Measurements from ENCODE around the gene ETV6.

The ETV6 gene

DNA sequence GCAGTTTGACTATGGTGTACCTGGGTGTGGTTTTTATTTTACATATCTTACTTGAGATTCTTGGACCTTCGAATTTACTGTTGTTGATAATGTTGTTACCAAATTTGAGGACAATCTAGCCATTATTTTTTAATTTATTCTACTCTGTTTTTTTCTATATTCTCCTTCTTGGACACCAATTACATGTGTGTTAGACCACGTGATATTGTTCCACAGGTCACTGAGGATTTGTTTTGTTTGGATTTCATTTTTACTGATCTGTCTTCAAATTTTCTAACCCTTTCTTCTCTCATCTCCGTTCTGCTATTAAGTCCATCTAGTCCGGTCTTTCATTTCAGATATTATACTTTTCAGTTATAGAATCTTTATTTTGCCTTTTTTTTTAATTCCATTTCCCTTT lies 216.3 kb downstream of the ETV6 start:
- no peak overlapping the region for H3K4me3 ChIP-seq (ENCODE audit: low read depth in 1 of 2, low read length in 1 of 2)
- peaks cover 28% of the 10 kb centered on the region for H3K36me3 ChIP-seq
- peaks cover 18 to 19% of the 10 kb centered on the region in 2 experiments for H3K4me1 ChIP-seq (ENCODE audit: control insufficient read depth in 1 of 2, insufficient read depth in 1 of 2, low read depth in 1 of 2, low read length in 1 of 2)
- no peaks in the 10 kb centered on the region for H3K27me3 ChIP-seq
- TF ChIP-seq, protein P1, sequence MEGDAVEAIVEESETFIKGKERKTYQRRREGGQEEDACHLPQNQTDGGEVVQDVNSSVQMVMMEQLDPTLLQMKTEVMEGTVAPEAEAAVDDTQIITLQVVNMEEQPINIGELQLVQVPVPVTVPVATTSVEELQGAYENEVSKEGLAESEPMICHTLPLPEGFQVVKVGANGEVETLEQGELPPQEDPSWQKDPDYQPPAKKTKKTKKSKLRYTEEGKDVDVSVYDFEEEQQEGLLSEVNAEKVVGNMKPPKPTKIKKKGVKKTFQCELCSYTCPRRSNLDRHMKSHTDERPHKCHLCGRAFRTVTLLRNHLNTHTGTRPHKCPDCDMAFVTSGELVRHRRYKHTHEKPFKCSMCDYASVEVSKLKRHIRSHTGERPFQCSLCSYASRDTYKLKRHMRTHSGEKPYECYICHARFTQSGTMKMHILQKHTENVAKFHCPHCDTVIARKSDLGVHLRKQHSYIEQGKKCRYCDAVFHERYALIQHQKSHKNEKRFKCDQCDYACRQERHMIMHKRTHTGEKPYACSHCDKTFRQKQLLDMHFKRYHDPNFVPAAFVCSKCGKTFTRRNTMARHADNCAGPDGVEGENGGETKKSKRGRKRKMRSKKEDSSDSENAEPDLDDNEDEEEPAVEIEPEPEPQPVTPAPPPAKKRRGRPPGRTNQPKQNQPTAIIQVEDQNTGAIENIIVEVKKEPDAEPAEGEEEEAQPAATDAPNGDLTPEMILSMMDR (IDR thresholded peaks at IDR 0.05), result no peak
- no peak overlapping the region for H3K27ac ChIP-seq
- no peaks in the 10 kb centered on the region for H3K9me3 ChIP-seq

DNA sequence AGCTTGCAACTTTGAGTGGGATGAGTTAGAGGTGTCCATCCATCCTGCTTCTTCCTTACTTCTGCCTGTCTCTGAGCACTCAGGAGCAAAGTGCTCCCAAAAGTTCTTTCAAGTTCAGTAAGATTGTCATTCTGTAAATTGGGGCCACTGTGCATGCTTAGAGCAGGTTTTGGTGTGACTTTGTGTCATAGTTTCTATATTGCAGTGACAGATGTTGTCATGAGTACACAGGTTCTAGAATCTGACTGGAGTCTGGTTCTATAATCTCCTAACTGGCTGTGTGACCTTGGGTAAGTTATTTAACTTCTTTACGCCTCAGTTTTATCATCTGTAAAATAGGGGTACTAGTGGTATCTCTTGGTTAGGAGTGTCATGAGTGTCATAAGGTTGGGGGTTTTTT lies 218.6 kb downstream of the ETV6 start:
- no peak overlapping the region for H3K27ac ChIP-seq
- H3K9me3 ChIP-seq, result no peaks in the 10 kb centered on the region
- no peaks in the 10 kb centered on the region for H3K27me3 ChIP-seq
- peaks cover 41% of the 10 kb centered on the region for H3K36me3 ChIP-seq
- TF ChIP-seq, protein P1 (IDR thresholded peaks at IDR 0.05), result no peak
- H3K4me3 ChIP-seq (ENCODE audit: low read depth in 1 of 2, low read length in 1 of 2), result no peak overlapping the region
- H3K4me1 ChIP-seq (ENCODE audit: control insufficient read depth in 1 of 2, insufficient read depth in 1 of 2, low read depth in 1 of 2, low read length in 1 of 2), result peaks cover 14% of the 10 kb centered on the region in 2 experiments

DNA sequence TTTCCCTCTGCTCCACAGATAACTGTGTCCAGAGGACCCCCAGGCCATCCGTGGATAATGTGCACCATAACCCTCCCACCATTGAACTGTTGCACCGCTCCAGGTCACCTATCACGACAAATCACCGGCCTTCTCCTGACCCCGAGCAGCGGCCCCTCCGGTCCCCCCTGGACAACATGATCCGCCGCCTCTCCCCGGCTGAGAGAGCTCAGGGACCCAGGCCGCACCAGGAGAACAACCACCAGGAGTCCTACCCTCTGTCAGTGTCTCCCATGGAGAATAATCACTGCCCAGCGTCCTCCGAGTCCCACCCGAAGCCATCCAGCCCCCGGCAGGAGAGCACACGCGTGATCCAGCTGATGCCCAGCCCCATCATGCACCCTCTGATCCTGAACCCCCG lies 219.9 kb downstream of the ETV6 start:
- peaks cover 0 to 1% of the 10 kb centered on the region in 2 experiments for H3K4me1 ChIP-seq (ENCODE audit: control insufficient read depth in 1 of 2, insufficient read depth in 1 of 2, low read depth in 1 of 2, low read length in 1 of 2)
- TF ChIP-seq, protein P1 (IDR thresholded peaks at IDR 0.05), result no peak
- H3K36me3 ChIP-seq, result peaks cover 43% of the 10 kb centered on the region
- no peaks in the 10 kb centered on the region for H3K27me3 ChIP-seq
- H3K27ac ChIP-seq, result no peak overlapping the region
- no peaks in the 10 kb centered on the region for H3K9me3 ChIP-seq
- H3K4me3 ChIP-seq (ENCODE audit: low read depth in 1 of 2, low read length in 1 of 2), result no peak overlapping the region

DNA sequence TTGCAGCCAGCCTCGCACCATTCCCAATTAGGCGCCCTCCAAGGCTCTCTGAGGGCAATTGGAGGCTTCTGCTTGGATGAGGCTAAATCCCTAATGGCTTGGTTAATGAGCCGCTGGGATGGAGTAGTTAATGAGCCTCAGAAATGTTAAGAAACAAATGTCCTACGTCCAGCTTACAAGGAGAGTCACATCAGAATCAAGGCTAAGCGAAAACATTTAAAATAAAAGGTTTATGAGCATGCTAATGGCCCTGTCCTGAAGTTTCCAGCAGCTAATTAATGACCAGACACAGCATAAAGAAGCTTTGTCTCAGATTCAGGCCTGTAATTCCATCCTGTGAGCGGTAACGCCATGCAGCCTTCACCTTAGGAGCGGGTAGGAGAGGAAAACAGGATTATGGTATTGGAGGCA lies 220.6 kb downstream of the ETV6 start:
- TF ChIP-seq, protein P1 (IDR thresholded peaks at IDR 0.05), result no peak
- no peaks in the 10 kb centered on the region for H3K9me3 ChIP-seq
- H3K36me3 ChIP-seq, result peaks cover 43% of the 10 kb centered on the region
- no peak overlapping the region for H3K27ac ChIP-seq
- no peaks in the 10 kb centered on the region for H3K4me1 ChIP-seq (ENCODE audit: control insufficient read depth in 1 of 2, insufficient read depth in 1 of 2, low read depth in 1 of 2, low read length in 1 of 2)
- no peak overlapping the region for H3K4me3 ChIP-seq (ENCODE audit: low read depth in 1 of 2, low read length in 1 of 2)
- no peaks in the 10 kb centered on the region for H3K27me3 ChIP-seq

DNA sequence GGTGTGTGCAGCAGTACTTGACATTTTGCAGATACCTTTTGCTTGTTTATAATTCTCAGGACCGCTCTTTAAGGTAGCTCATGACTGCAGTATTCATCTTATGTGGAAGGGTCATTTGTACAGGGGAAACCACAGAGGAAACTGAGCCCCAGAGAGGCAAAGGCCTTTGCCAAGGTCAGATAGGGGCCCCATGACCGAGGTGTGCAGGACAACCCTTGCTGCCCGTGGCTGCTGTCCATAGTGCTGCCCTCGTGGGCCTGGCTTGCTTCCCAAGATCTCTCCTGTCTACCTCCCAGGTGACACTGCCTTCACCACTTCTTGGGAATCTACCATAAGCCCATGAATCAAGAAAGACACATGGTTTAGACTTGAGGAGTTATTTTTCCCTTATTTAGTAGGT lies 222.6 kb downstream of the ETV6 start:
- H3K36me3 ChIP-seq, result peaks cover 43% of the 10 kb centered on the region
- no peak overlapping the region for H3K4me3 ChIP-seq (ENCODE audit: low read depth in 1 of 2, low read length in 1 of 2)
- no peak overlapping the region for H3K27ac ChIP-seq
- H3K27me3 ChIP-seq, result no peaks in the 10 kb centered on the region
- no peaks in the 10 kb centered on the region for H3K9me3 ChIP-seq
- TF ChIP-seq, protein P1 (IDR thresholded peaks at IDR 0.05), result no peak
- H3K4me1 ChIP-seq (ENCODE audit: control insufficient read depth in 1 of 2, insufficient read depth in 1 of 2, low read depth in 1 of 2, low read length in 1 of 2), result peaks cover 14 to 15% of the 10 kb centered on the region in 2 experiments
